ENCODE measurements around the gene NBEAL2. TPM values are rescaled to one million over a fixed set of nuclear protein-coding genes. Genes with fewer than 3 reads are reported as not detected.

NBEAL2 gene
- total and polyA plus RNA-seq, 2 of the 4 experiments (the other 2 are of a cell fraction), result 2.2 to 12.5 TPM

DNA sequence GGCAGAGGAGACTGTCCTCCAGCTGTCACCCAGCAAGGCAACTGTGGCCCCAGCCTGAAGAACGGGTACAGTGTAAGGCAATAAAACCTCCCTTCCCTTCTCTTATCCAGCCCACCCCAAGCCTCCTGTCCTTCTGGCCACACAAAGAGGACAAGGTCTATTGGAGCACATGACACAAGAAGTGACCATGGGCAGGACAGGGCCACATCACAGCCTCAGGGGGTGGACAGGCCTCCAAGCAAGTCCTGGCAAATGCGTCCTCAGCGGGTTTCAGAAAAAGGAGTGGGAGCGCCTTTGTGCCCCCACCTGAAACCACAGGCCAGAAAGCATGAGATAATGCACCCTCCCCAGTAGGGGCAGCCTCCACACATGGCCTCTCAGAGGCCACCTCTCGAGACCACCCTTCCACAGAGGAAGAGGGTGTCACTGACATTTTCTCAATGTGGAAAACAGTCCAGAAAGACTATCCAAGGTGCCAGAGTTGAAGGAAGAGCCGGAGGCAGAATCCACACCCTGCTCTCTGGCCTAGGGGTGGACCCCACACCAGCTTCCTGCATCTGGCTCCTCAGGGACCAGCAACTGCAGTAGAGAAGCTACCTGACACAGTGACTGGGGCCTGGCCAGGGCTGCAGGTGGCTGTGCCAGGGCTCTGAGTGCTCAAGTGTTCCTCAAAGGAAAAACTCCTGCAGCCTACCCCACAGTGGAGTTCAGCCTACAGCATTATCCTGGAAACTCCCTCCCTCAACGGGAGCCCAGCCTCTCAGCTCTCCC, 46.8 kb upstream of the NBEAL2 start:
- Histone ChIP-seq H2AK5ac (ENCODE audit: low read depth, low read length) (peak overlapping the region; percentile 35), H4K91ac (ENCODE audit: insufficient read depth, low read depth, low read length) (no peak overlapping the region), H3K18ac (ENCODE audit: low read depth, low read length) (no peak overlapping the region), H3K9me1 (ENCODE audit: insufficient read depth, low read length) (peaks cover 55% of the 10 kb centered on the region), H3K56ac (ENCODE audit: extremely low read depth, insufficient read depth, low read length) (no peak overlapping the region), H3K27ac (ENCODE audit: insufficient read depth, low read length) (peak overlapping the region; percentile 38; the same call in 1 of the 2 replicates), H2AK9ac (replicated peaks; ENCODE audit: low read depth, low read length, poor library complexity) (no peak overlapping the region), H4K8ac (ENCODE audit: low read depth in 2 of 2, low read length in 2 of 2) (no peak overlapping the region), H2BK20ac (ENCODE audit: low read depth, low read length) (no peak overlapping the region), H3K14ac (replicated peaks; ENCODE audit: low read depth, low read length) (no peak overlapping the region), H3K36me3 (ENCODE audit: control insufficient read depth, insufficient read depth, low read length) (peaks cover 9% of the 10 kb centered on the region), H4K5ac (ENCODE audit: low read depth, low read length) (no peak overlapping the region), H3K79me1 (ENCODE audit: low read depth in 1 of 2, low read length in 2 of 2) (peaks cover 41 to 96% of the 10 kb centered on the region in 2 experiments), H2BK5ac (ENCODE audit: low read depth, low read length, poor library complexity, severe bottlenecking) (peak overlapping the region; percentile 3), H3K4me2 (ENCODE audit: low read depth, low read length) (no peak overlapping the region), H3K4ac (ENCODE audit: low read depth, low read length) (peak overlapping the region; percentile 48; the same call in 1 of the 2 replicates), H3K4me1 (ENCODE audit: control insufficient read depth, insufficient read depth, low read length) (peaks cover 56% of the 10 kb centered on the region), H3K4me3 (ENCODE audit: insufficient read depth, low read depth, low read length) (no peak overlapping the region), H3K23ac (ENCODE audit: low read depth, low read length) (no peak overlapping the region), H2BK120ac (ENCODE audit: low read depth, low read length) (no peak overlapping the region), H4K20me1 (ENCODE audit: insufficient read depth, low read length) (peaks cover 45% of the 10 kb centered on the region), H3K27me3 (ENCODE audit: control insufficient read depth, insufficient read depth, low read length) (no peaks in the 10 kb centered on the region), H2BK15ac (ENCODE audit: low read depth, low read length) (no peak overlapping the region), H3K9ac (ENCODE audit: low read depth, low read length) (no peak overlapping the region), H2AFZ (replicated peaks; ENCODE audit: low read length, poor library complexity) (no peak overlapping the region), H3K9me3 (ENCODE audit: control insufficient read depth, insufficient read depth, low read length) (no peaks in the 10 kb centered on the region)
- no peak for ATAC-seq (ENCODE audit: low read depth)
- intact Hi-C loops (cut with micrococcal nuclease), result loop anchor here (10.0 kb wide), 1 partner anchor 232 kb away; the partner anchor contains the start of gene SETD2
- no TSS peak for BruUV-seq (replicated peaks)
- CTCF ChIA-PET, result interaction anchor here (1.1 kb wide), 1 partner anchor 9 kb away, joined by 3 read pairs; no protein-coding TSS in a partner anchor
- dilution Hi-C loops (cut with HindIII; ENCODE audit: low sequenced_read_pairs, unreplicated experiment), result no loop called here
- DNase-seq, result no peak
- POLR2A ChIA-PET (ENCODE audit: unreplicated experiment), result no interaction called here
- WGBS, 2 experiments (ENCODE audit: extremely low coverage in 2 of 2, insufficient read length in 1 of 2), result 20% methylated on average over 1 of the region's 7 CpGs; no CpG with 5 or more reads in 1 of the 2 experiments
- in situ Hi-C loops (cut with MboI; ENCODE audit: low sequenced_read_pairs), result no loop called here
- no peak for TF ChIP-seq FOS (IDR thresholded peaks at IDR 0.05; ENCODE audit: low read depth, low read length)
- TF ChIP-seq MAZ (IDR thresholded peaks at IDR 0.05; ENCODE audit: borderline replicate concordance, low read depth, low read length), result no peak
- TF ChIP-seq, protein P1, sequence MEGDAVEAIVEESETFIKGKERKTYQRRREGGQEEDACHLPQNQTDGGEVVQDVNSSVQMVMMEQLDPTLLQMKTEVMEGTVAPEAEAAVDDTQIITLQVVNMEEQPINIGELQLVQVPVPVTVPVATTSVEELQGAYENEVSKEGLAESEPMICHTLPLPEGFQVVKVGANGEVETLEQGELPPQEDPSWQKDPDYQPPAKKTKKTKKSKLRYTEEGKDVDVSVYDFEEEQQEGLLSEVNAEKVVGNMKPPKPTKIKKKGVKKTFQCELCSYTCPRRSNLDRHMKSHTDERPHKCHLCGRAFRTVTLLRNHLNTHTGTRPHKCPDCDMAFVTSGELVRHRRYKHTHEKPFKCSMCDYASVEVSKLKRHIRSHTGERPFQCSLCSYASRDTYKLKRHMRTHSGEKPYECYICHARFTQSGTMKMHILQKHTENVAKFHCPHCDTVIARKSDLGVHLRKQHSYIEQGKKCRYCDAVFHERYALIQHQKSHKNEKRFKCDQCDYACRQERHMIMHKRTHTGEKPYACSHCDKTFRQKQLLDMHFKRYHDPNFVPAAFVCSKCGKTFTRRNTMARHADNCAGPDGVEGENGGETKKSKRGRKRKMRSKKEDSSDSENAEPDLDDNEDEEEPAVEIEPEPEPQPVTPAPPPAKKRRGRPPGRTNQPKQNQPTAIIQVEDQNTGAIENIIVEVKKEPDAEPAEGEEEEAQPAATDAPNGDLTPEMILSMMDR (conservative IDR thresholded peaks at IDR 0.05; ENCODE audit: low read depth, low read length), result no peak
- no peak for TF ChIP-seq RAD21 (IDR thresholded peaks at IDR 0.05; ENCODE audit: low read length)
- no peak for TF ChIP-seq MXI1 (IDR thresholded peaks at IDR 0.05; ENCODE audit: borderline replicate concordance, low read depth, low read length)
- TF ChIP-seq POLR2A (IDR thresholded peaks at IDR 0.05; ENCODE audit: low read depth, low read length), result no peak
- TF ChIP-seq, protein P2, sequence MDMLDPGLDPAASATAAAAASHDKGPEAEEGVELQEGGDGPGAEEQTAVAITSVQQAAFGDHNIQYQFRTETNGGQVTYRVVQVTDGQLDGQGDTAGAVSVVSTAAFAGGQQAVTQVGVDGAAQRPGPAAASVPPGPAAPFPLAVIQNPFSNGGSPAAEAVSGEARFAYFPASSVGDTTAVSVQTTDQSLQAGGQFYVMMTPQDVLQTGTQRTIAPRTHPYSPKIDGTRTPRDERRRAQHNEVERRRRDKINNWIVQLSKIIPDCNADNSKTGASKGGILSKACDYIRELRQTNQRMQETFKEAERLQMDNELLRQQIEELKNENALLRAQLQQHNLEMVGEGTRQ (IDR thresholded peaks at IDR 0.05; ENCODE audit: low read depth, low read length), result no peak
- no peak for TF ChIP-seq MAFK (IDR thresholded peaks at IDR 0.05; ENCODE audit: low read depth, low read length)
- TF ChIP-seq CEBPB (IDR thresholded peaks at IDR 0.05; ENCODE audit: low read depth, low read length), result no peak
- no peak for TF ChIP-seq SMC3 (IDR thresholded peaks at IDR 0.05; ENCODE audit: low read depth, low read length)
- no peak for TF ChIP-seq NFE2L2 (IDR thresholded peaks at IDR 0.05; ENCODE audit: low read depth, low read length)
- TF ChIP-seq RFX5 (IDR thresholded peaks at IDR 0.05; ENCODE audit: low read depth, low read length), result no peak
- TF ChIP-seq, protein P3, sequence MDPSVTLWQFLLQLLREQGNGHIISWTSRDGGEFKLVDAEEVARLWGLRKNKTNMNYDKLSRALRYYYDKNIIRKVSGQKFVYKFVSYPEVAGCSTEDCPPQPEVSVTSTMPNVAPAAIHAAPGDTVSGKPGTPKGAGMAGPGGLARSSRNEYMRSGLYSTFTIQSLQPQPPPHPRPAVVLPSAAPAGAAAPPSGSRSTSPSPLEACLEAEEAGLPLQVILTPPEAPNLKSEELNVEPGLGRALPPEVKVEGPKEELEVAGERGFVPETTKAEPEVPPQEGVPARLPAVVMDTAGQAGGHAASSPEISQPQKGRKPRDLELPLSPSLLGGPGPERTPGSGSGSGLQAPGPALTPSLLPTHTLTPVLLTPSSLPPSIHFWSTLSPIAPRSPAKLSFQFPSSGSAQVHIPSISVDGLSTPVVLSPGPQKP (IDR thresholded peaks at IDR 0.05; ENCODE audit: borderline replicate concordance, low read depth, low read length), result no peak
- TF ChIP-seq CHD1 (IDR thresholded peaks at IDR 0.05; ENCODE audit: low read depth, low read length), result no peak
- no peak for TF ChIP-seq RCOR1 (IDR thresholded peaks at IDR 0.05; ENCODE audit: insufficient replicate concordance, low read length)
